HFF-Myc (cell line): ENCODE measurements around the gene TMEM9.

Experiments used
- DNase-seq: peaks from one replicate; pipeline ENCODE4 v3.0.0-alpha.2; 2011; ENCODE audit warnings: low read depth; ENCODE audit errors: extremely low read depth
- H3K4me3 ChIP-seq: replicated peaks from 2 replicates; pipeline ENCODE4 v1.5.1; 2011; ENCODE audit warnings: low read depth, mild to moderate bottlenecking, control low read depth, low read length
- TF ChIP-seq, protein P1 (sequence below): IDR thresholded peaks from 2 replicates; pipeline ENCODE4 v1.5.1; 2012; ENCODE audit warnings: mild to moderate bottlenecking, low read depth, low read length, control low read depth; ENCODE audit errors: missing control alignments

TMEM9 gene

GRCh38 chr1:201142849-201143725 lies 11.2 kb downstream of the TMEM9 start:
- DNase-seq = no peak
- TF ChIP-seq, protein P1, sequence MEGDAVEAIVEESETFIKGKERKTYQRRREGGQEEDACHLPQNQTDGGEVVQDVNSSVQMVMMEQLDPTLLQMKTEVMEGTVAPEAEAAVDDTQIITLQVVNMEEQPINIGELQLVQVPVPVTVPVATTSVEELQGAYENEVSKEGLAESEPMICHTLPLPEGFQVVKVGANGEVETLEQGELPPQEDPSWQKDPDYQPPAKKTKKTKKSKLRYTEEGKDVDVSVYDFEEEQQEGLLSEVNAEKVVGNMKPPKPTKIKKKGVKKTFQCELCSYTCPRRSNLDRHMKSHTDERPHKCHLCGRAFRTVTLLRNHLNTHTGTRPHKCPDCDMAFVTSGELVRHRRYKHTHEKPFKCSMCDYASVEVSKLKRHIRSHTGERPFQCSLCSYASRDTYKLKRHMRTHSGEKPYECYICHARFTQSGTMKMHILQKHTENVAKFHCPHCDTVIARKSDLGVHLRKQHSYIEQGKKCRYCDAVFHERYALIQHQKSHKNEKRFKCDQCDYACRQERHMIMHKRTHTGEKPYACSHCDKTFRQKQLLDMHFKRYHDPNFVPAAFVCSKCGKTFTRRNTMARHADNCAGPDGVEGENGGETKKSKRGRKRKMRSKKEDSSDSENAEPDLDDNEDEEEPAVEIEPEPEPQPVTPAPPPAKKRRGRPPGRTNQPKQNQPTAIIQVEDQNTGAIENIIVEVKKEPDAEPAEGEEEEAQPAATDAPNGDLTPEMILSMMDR = no peak
- H3K4me3 ChIP-seq = no peak overlapping the region

DNA sequence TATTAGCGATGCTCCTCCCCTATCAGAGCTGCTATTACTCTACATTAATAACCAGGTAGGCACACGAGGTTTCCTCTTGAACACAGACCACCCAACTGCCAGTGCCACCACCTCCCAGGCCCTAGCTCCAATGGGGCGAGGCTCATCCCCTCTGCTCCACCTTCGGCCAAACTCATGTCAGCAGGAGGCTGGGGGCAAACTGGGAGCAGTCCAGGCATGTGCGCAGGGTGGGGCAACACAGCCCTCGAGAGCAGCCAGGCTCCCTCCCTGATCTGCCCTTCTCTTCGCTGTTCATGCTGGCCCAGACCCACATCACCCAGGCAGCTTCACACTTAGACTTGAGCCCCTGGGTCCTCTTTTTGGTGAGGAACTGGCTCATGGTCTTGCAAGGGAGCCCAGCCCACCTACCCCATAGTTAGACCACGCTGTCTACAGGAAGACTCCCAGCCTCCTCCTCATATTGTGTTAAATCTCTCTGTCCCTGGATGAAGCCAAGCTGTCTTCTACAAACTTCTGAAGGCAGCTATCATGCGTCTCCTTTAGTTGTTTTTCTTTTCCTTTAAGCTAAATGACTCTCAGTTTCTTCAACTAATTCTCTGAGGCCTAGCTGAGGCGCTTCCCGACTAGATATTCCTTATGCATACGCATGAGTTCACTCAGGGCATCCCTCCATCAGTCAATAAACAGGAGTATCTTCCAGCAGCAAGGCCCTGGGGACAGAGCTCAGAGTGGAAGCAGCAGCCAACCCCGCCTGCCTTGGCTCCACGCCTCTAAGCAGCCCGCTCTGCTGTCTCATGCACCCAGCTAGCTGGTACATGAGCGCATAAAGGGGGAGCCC lies 12.0 kb downstream of the TMEM9 start:
- TF ChIP-seq, protein P1 = no peak
- DNase-seq = no peak

GRCh38 chr1:201141418-201141817 lies 12.9 kb downstream of the TMEM9 start:
- no peak for DNase-seq
- H3K4me3 ChIP-seq = no peak overlapping the region
- TF ChIP-seq, protein P1 = no peak

More for the DNA sequence above, 12.0 kb downstream of the TMEM9 start:
- H3K4me3 ChIP-seq = no peak overlapping the region

DNA sequence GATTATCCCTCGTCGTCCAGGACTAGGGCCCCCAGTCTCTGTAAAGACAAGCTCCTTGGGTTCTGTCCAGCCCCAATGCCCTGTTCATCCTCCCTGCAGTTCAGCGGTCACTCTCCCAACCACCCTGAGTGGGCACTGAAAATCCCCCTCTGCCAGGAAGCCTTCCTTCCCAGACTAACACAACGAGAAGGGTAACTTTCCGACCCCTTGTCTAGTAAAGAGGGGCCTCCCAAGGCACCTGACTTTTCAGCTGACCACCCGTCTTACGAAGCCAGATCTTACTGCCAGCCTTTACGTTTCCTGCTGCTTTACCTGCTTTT lies 13.4 kb downstream of the TMEM9 start:
- no peak for DNase-seq
- TF ChIP-seq, protein P1 = no peak
- no peak overlapping the region for H3K4me3 ChIP-seq

- H3K4me3 ChIP-seq = no peak overlapping the region
- TF ChIP-seq, protein P1 = no peak
- DNase-seq = no peak
These were observed 13.9 kb downstream of the TMEM9 start for GRCh38 chr1:201140235-201140940.

GRCh38 chr1:201139756-201140155 lies 14.5 kb downstream of the TMEM9 start:
- TF ChIP-seq, protein P1 = no peak
- no peak for DNase-seq
- H3K4me3 ChIP-seq = no peak overlapping the region
